MM.1S (cell line): ENCODE data around the gene SLC44A2.

Experiments used
- DNase-seq: peaks from one replicate; pipeline ENCODE4 v3.0.0-alpha.2; 2015
- H2AFZ ChIP-seq: fragments of 300-600 bp; sonication (generic); 2 replicates; pipeline ENCODE4 v1.6.0; 2016; ENCODE audit warnings: antibody characterized with exemption, low read length
- H3F3A ChIP-seq: fragments of 300-600 bp; sonication (generic); 2 replicates; pipeline ENCODE4 v1.6.1; 2016; ENCODE audit warnings: mild to moderate bottlenecking, antibody characterized with exemption, low read length, moderate library complexity, mixed read lengths; ENCODE audit not compliant: insufficient read depth
- H3K27ac ChIP-seq: fragments of 300-600 bp; sonication (generic); 2 replicates; pipeline ENCODE4 v1.5.1; 2016; ENCODE audit warnings: mild to moderate bottlenecking, low read length
- H3K27me3 ChIP-seq: fragments of 300-600 bp; sonication (generic); replicated peaks from 2 replicates; pipeline ENCODE4 v1.6.0; 2016; ENCODE audit warnings: low read length; ENCODE audit not compliant: insufficient read depth
- H3K36me3 ChIP-seq: fragments of 300-600 bp; sonication (generic); replicated peaks from 2 replicates; pipeline ENCODE4 v1.6.1; 2016; ENCODE audit warnings: mild to moderate bottlenecking, low read length, mixed read lengths; ENCODE audit not compliant: insufficient read depth
- H3K4me1 ChIP-seq: fragments of 300-600 bp; sonication (generic); 2 replicates; pipeline ENCODE4 v1.6.1; 2016; ENCODE audit warnings: low read length, mixed read lengths
- H3K4me2 ChIP-seq: fragments of 300-600 bp; sonication (generic); 2 replicates; pipeline ENCODE4 v1.6.0; 2016; ENCODE audit warnings: low read depth, low read length
- H3K4me3 ChIP-seq: fragments of 300-600 bp; sonication (generic); 2 replicates; pipeline ENCODE4 v1.5.1; 2016; ENCODE audit warnings: low read length, mixed read lengths
- H3K79me2 ChIP-seq: fragments of 300-600 bp; sonication (generic); 2 replicates; pipeline ENCODE4 v1.6.1; 2016; ENCODE audit warnings: mixed run types, low read length, mixed read lengths
- H3K9ac ChIP-seq: fragments of 300-600 bp; sonication (generic); 2 replicates; pipeline ENCODE4 v1.6.1; 2016; ENCODE audit warnings: low read length, mixed read lengths
- H3K9me2 ChIP-seq: fragments of 300-600 bp; sonication (generic); replicated peaks from 2 replicates; pipeline ENCODE4 v1.6.1; 2016; ENCODE audit warnings: mild to moderate bottlenecking, low read length, mixed read lengths; ENCODE audit not compliant: insufficient read depth
- H3K9me3 ChIP-seq: fragments of 300-600 bp; sonication (generic); replicated peaks from 2 replicates; pipeline ENCODE4 v1.6.1; 2016; ENCODE audit warnings: mild to moderate bottlenecking, low read length, mixed read lengths; ENCODE audit not compliant: insufficient read depth
- H4K20me1 ChIP-seq: fragments of 300-600 bp; sonication (generic); 2 replicates; pipeline ENCODE4 v1.6.1; 2016; ENCODE audit warnings: mild to moderate bottlenecking, low read length, moderate library complexity, mixed read lengths; ENCODE audit not compliant: insufficient read depth
- CTCF ChIP-seq: fragments of 300-600 bp; sonication (generic); IDR thresholded peaks from 2 replicates; pipeline ENCODE4 v1.5.1; 2016; ENCODE audit warnings: antibody characterized with exemption, low read length, mixed read lengths
- EZH2 ChIP-seq: fragments of 300-600 bp; sonication (generic); optimal IDR thresholded peaks from 2 replicates; pipeline ENCODE3; 2017; ENCODE audit warnings: low read depth, mild to moderate bottlenecking, antibody characterized with exemption, low read length, mixed read lengths
- EZH2phosphoT487 ChIP-seq: fragments of 300-600 bp; sonication (generic); IDR thresholded peaks from 2 replicates; pipeline ENCODE4 v1.6.1; 2018; ENCODE audit warnings: antibody characterized with exemption, low read length

Gene SLC44A2

GRCh38 chr19:10653482-10653731, 28.1 kb downstream of the SLC44A2 start:
- H3K9me3 ChIP-seq: no peaks in the 10 kb centered on the region
- DNase-seq: no peak
- no peak for TF ChIP-seq EZH2
- no peak for TF ChIP-seq EZH2phosphoT487
- TF ChIP-seq CTCF: no peak
- H2AFZ ChIP-seq: peak overlapping the region; percentile 26; the same call in 1 of the 2 replicates
- peak overlapping the region; percentile 99 for H3K9ac ChIP-seq
- H3K79me2 ChIP-seq: peaks cover 53% of the 10 kb centered on the region
- H4K20me1 ChIP-seq: peaks cover 36% of the 10 kb centered on the region
- peak overlapping the region; percentile 96 for H3K27ac ChIP-seq
- peak overlapping the region; percentile 43 for H3K4me2 ChIP-seq
- peaks cover 19% of the 10 kb centered on the region for H3F3A ChIP-seq
- H3K4me3 ChIP-seq: peak overlapping the region; percentile 91
- no peaks in the 10 kb centered on the region for H3K36me3 ChIP-seq
- H3K4me1 ChIP-seq: peaks cover 19% of the 10 kb centered on the region
- no peaks in the 10 kb centered on the region for H3K9me2 ChIP-seq
- H3K27me3 ChIP-seq: no peaks in the 10 kb centered on the region

GRCh38 chr19:10653732-10654609, 28.6 kb downstream of the SLC44A2 start, which contains the start of gene ILF3:
ILF3 (plus strand) TSS chr19:10654346; CDS start chr19:10670606, 16,260 bp downstream.
- Histone ChIP-seq H2AFZ (peak within 1 kb of the TSS; percentile 37; the same call in 1 of the 2 replicates), H3K9me3 (no peaks in the 10 kb centered on the region), H3K4me2 (peak within 1 kb of the TSS; percentile 92), H3K27me3 (no peaks in the 10 kb centered on the region), H3K9me2 (no peaks in the 10 kb centered on the region), H3K79me2 (peaks cover 59% of the 10 kb centered on the region), H3K27ac (peak within 1 kb of the TSS; percentile 96), H3K36me3 (no peaks in the 10 kb centered on the region), H3K4me1 (peaks cover 19% of the 10 kb centered on the region), H3K4me3 (peak within 1 kb of the TSS; percentile 98), H3K9ac (peak within 1 kb of the TSS; percentile 99), H3F3A (peaks cover 19% of the 10 kb centered on the region), H4K20me1 (peaks cover 41% of the 10 kb centered on the region)
- no peak for TF ChIP-seq EZH2phosphoT487
- no peak for TF ChIP-seq EZH2
- TF ChIP-seq CTCF: no peak
- DNase-seq: peak; percentile 100

GRCh38 chr19:10654610-10655456, 29.5 kb downstream of the SLC44A2 start:
- TF ChIP-seq EZH2phosphoT487 (no peak), CTCF (no peak), EZH2 (no peak)
- DNase-seq: peak; percentile 40
- no peaks in the 10 kb centered on the region for H3K9me3 ChIP-seq
- H3K36me3 ChIP-seq: no peaks in the 10 kb centered on the region; the same call in 1 of the 2 replicates
- peaks cover 19% of the 10 kb centered on the region for H3K4me1 ChIP-seq
- no peaks in the 10 kb centered on the region for H3K27me3 ChIP-seq
- peaks cover 19% of the 10 kb centered on the region for H3F3A ChIP-seq
- H2AFZ ChIP-seq: 0 out of 2 replicates have a peak overlapping the region, but pooled peaks have one; percentile 37
- H3K79me2 ChIP-seq: peaks cover 67% of the 10 kb centered on the region
- H3K27ac ChIP-seq: peak overlapping the region; percentile 96
- peak overlapping the region; percentile 92 for H3K4me2 ChIP-seq
- H3K4me3 ChIP-seq: peak overlapping the region; percentile 98
- H3K9ac ChIP-seq: peak overlapping the region; percentile 99
- H3K9me2 ChIP-seq: no peaks in the 10 kb centered on the region
- H4K20me1 ChIP-seq: peaks cover 47% of the 10 kb centered on the region
